Transverse colon (tissue), 4 donors: Measurements from ENCODE around the gene CMTM3. TPM values are rescaled to one million over a fixed set of nuclear protein-coding genes. Genes with fewer than 3 reads are reported as not detected.
"Not testable (repeated sequence)": the region's sequence is repeated elsewhere in the genome, so short reads cannot be mapped to it uniquely, and the experiment has no call there.

ENCODE experiments used
- DNase-seq: peaks from one replicate; pipeline ENCODE4 v3.0.0-alpha.2; 2019
- H3K27ac ChIP-seq, 4 donors: fragments of 200-600 bp; sonication (generic); 2 replicates each; pipeline ENCODE4 v1.5.1; 2016 to 2018; ENCODE audit warnings: inconsistent platforms in 4 of 4
- H3K27me3 ChIP-seq: fragments of 200-600 bp; sonication (generic); 2 replicates; pipeline ENCODE4 v1.5.1; 2017; ENCODE audit warnings: inconsistent platforms
- H3K36me3 ChIP-seq, 4 donors: fragments of 200-600 bp; sonication (generic); 2 replicates each; pipeline ENCODE4 v1.5.1; 2017 to 2019; ENCODE audit warnings: inconsistent platforms in 4 of 4
- H3K4me1 ChIP-seq, 4 donors: fragments of 200-600 bp; sonication (generic); 2 replicates each; pipeline ENCODE4 v1.5.1; 2017 to 2020; ENCODE audit warnings: inconsistent platforms in 4 of 4
- H3K4me3 ChIP-seq, 4 donors: fragments of 200-600 bp; sonication (generic); 1 replicate in 1 of 4; 2 replicates in 3 of 4; pipeline versions ENCODE4 v1.5.1 to v1.6.1; 2017 to 2019; ENCODE audit warnings: inconsistent platforms in 4 of 4
- H3K9me3 ChIP-seq, 2 donors: fragments of 200-600 bp; sonication (generic); 2 replicates each; pipeline ENCODE4 v1.5.1; 2017 to 2019; ENCODE audit warnings: inconsistent platforms in 2 of 2
- CTCF ChIP-seq, 5 experiments: fragments of 200-600 bp in 3 of 5; fragments of 450-650 bp in 2 of 5; sonication (generic) in 3 of 5; IDR thresholded peaks; 1 replicate in 2 of 5; 2 replicates in 3 of 5; pipeline ENCODE4 v1.5.1; 2016 to 2017; ENCODE audit warnings: antibody characterized with exemption in 5 of 5, inconsistent platforms in 3 of 5, mild to moderate bottlenecking in 2 of 5, moderate library complexity in 1 of 5
- EP300 ChIP-seq: sonication (generic); formaldehyde crosslinking; IDR thresholded peaks from one replicate; pipeline ENCODE4 v1.6.1; 2017; ENCODE audit warnings: antibody characterized with exemption, low read depth
- POLR2A ChIP-seq: fragments of 450-650 bp; IDR thresholded peaks from one replicate; pipeline ENCODE4 v1.6.1; 2016; ENCODE audit warnings: antibody characterized with exemption, mild to moderate bottlenecking, moderate library complexity
- POLR2AphosphoS5 ChIP-seq, 3 donors: sonication (generic); formaldehyde crosslinking; IDR thresholded peaks; one replicate each; pipeline ENCODE4 v1.6.1; 2016; ENCODE audit warnings: antibody characterized with exemption in 3 of 3
- WGBS, 2 donors: methylation state at CpG; one replicate each; pipeline ENCODE4 v1.1.5; 2018; ENCODE audit warnings: low coverage in 1 of 2; 5-methylcytosine and 5-hydroxymethylcytosine counted together
- in situ Hi-C, 4 donors: fragments of 200-750 bp; cut with MboI; loops; one replicate each; pipeline versions ENCODE4 v1.15.0 to v1.15.1; 2017; ENCODE audit warnings: low sequenced_read_pairs in 3 of 4, low pct_ligation_motif_present in 1 of 4, low pct_unique_long_range_greater_than_20kb in 1 of 4
- intact Hi-C: fragments of 100-400 bp; cut with DNase I; formaldehyde crosslinking; loops from one replicate; pipeline ENCODE4 v1.15.1; 2023; ENCODE audit warnings: low total_unique reads
- total RNA-seq, 4 donors: library from RNA; depleted of rRNA; stranded (reverse); fragments of >200 nt; gene quantifications; one replicate each; pipeline ENCODE4 v1.1.0, GENCODE V29; 2016

The CMTM3 gene
- total RNA-seq, 4 donors from 2014 or later: 2.4 to 11.6 (median 6.1) TPM; not detected in 1

GRCh38 chr16:66594739-66595138 is 9.8 kb upstream of the CMTM3 start:
- no peaks in the 10 kb centered on the region for H3K36me3 ChIP-seq
- H3K4me3 ChIP-seq: no peak overlapping the region
- in situ Hi-C loops (loop anchor here in 3 of 4 donors (25.0 kb wide), 2 partner anchors 107 to 182 kb away; no protein-coding TSS in a partner anchor), intact Hi-C loops (no loop called here)
- H3K27me3 ChIP-seq: no peaks in the 10 kb centered on the region
- WGBS, 2 donors: 60 to 78% methylated on average over 5 to 7 of the region's 7 CpGs
- H3K27ac ChIP-seq: no peak overlapping the region
- no peaks in the 10 kb centered on the region for H3K9me3 ChIP-seq
- H3K4me1 ChIP-seq: no peaks in the 10 kb centered on the region
- TF ChIP-seq CTCF (IDR thresholded peaks at IDR 0.05) (no peak), POLR2AphosphoS5 (IDR thresholded peaks at IDR 0.05) (no peak), POLR2A (no peak), EP300 (no peak)
- DNase-seq: no peak

- H3K4me3 ChIP-seq, H3K9me3 ChIP-seq: not testable (repeated sequence)
- WGBS, 2 donors: 98% methylated on average over 4 of the region's 4 CpGs; no CpG with 5 or more reads in 1 of the 2 donors
Measured at GRCh38 chr16:66596559-66596958, 7.9 kb upstream of the CMTM3 start.

GRCh38 chr16:66596986-66597848 is 7.3 kb upstream of the CMTM3 start:
- DNase-seq: no peak
- TF ChIP-seq POLR2AphosphoS5 (IDR thresholded peaks at IDR 0.05) (no peak), POLR2A (no peak), CTCF (IDR thresholded peaks at IDR 0.05) (no peak), EP300 (no peak)
- Histone ChIP-seq H3K36me3 (no peaks in the 10 kb centered on the region), H3K27ac (no peak overlapping the region), H3K4me1 (no peaks in the 10 kb centered on the region), H3K27me3 (no peaks in the 10 kb centered on the region), H3K9me3 (no peaks in the 10 kb centered on the region), H3K4me3 (no peak overlapping the region)
- WGBS, 2 donors: 57 to 76% methylated on average over 4 to 5 of the region's 5 CpGs
- in situ Hi-C loops: loop anchor here in 3 of 4 donors (25.0 kb wide), 2 partner anchors 110 to 185 kb away; no protein-coding TSS in a partner anchor
- intact Hi-C loops: no loop called here

More at GRCh38 chr16:66596559-66596958, 7.9 kb upstream of the CMTM3 start:
- H3K27ac ChIP-seq, H3K4me1 ChIP-seq, intact Hi-C loops, H3K36me3 ChIP-seq, H3K27me3 ChIP-seq, DNase-seq: not testable (repeated sequence)
- in situ Hi-C loops: loop anchor here in 3 of 4 donors (25.0 kb wide), 2 partner anchors 109 to 184 kb away; no protein-coding TSS in a partner anchor

- in situ Hi-C loops: loop anchor here in 3 of 4 donors (25.0 kb wide), 2 partner anchors 111 to 186 kb away; no protein-coding TSS in a partner anchor
- no peak overlapping the region for H3K27ac ChIP-seq
- no peaks in the 10 kb centered on the region for H3K27me3 ChIP-seq
- no peaks in the 10 kb centered on the region for H3K9me3 ChIP-seq
- intact Hi-C loops: no loop called here
- H3K36me3 ChIP-seq: no peaks in the 10 kb centered on the region
- no peak for TF ChIP-seq EP300
- no peak for TF ChIP-seq POLR2AphosphoS5 (IDR thresholded peaks at IDR 0.05)
- TF ChIP-seq CTCF (IDR thresholded peaks at IDR 0.05): no peak
- TF ChIP-seq POLR2A: no peak
- 79 to 92% methylated on average over 2 to 3 of the region's 3 CpGs for WGBS, 2 donors
- no peak for DNase-seq
- H3K4me1 ChIP-seq: no peaks in the 10 kb centered on the region
- H3K4me3 ChIP-seq: no peak overlapping the region
Measured at GRCh38 chr16:66598111-66598510, 6.4 kb upstream of the CMTM3 start.
